HG02981 (cell line): ENCODE results near the gene PLEKHN1.
A peak's percentile ranks its signal among the peaks of the same experiment; 100 is the strongest.
"Not testable (repeated sequence)": the region's sequence is repeated elsewhere in the genome, so short reads cannot be mapped to it uniquely, and the experiment has no call there.

Experiments used
- ATAC-seq: cut with Tn5 transposase; IDR thresholded peaks from one replicate; pipeline ENCODE4 v1.9.1; 2021; ENCODE audit warnings: mild to moderate bottlenecking, moderate library complexity; ENCODE audit not compliant: unreplicated experiment

Gene PLEKHN1

DNA sequence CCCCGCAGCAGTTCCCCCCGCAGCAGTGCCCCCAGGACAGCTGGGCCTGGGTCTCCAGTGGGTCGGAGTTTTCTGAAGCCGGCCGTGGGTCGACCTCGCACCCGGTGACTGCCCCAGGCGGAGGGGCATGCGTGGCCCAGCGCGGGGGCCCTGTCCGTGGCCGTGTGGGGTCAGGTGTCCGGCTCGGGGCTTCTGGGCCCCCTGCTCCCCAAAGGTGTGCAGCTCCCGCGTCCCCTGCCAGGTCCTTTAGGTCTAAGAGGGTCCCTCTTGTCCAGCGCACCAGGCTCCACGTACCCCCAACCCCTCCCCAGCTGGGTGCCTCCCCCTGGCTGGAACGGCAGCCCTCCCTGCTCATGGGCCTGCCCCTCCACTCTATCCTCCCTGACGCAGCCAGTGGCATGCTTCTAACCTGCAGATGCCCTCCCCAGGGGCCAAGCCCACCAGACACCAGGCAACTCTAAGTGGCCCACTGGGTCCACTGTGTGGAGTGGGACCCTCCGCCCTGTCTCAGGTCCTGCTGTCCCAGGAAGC, 39.6 kb downstream of the PLEKHN1 start:
- no peak for ATAC-seq

DNA sequence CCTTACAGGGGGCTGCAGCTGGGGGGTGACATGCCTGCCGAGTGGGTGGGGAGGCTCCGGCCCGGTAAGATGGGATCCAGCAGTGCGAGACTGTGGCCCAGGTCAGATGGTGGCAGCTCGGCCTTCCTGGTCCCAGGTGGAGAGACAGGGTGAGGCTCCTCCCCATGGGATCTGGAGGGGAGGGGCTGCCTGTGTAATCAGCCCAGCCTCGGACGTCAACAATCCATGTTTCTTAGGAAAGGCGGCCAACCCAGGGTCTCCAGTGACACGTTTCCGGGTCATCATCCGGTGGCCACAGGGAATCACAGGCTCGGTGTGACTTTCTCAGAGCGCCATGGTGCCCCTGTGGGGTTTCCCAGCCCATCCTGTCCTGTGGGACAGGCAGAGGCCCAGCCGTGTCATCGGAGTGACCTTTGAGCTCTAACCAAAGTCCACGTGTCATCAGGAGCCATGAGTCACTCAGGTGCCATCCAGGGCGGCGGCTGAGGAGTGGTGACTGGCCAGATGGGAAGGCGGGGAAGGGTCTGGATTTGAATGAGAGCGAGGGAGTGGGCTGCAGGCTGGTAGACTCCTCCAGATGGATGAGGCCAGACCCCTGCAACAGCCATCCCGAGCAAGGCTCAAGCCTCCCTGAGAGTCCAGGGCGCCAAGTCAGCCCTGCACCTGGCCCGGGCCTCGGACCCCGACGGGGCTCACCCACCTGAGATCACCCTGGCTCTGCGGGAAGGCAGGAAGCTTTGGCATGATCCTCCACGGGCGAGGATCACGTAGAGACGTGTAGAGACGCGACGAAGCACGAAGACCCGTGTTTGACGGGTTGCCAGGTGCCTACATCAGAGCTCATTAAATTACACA, 40.2 kb downstream of the PLEKHN1 start:
- ATAC-seq: no peak

DNA sequence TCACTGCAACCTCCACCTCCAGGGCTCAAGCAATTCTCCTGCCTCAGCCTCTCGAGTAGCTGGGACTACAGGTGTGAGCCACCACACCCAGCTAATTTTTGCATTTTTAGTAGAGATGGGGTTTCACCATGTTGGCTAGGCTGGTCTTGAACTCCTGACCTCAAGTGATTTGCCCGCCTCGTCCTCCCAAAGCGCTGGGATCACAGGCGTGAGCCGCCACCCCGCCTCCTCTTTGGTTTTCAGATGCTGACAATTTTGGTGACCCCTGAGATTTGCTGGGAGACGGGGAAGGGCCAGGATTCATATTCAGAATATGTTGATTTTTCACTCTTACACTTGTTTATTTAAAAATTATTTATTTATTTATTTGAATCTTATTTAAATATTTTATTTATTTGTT, 43.8 kb downstream of the PLEKHN1 start:
- not testable (repeated sequence) for ATAC-seq

DNA sequence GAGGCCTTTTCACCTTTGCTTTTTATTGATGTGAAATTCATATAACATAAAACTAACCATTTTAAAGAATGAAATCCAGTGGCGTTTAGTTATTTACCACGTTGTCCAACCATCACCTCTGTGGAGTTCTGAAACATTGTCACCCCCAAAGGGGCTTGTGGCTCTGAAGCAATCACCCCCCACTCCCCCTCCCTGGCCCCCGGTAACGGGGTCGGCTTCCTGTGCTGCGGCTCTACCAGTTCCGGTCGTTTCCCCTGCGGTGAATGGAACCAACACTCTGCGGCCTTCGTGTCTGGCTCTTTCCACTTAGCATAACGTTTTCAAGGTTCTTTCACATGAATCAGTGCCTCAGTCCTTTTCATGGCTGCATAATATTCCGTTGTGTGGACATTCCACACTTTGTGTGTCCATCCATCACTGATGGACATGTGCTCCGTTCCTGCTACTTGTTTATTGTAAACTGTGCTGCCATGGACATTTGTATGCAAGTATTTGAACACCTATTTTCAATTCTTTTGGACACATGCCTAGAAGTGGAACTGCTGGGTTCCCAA, 45.2 kb downstream of the PLEKHN1 start:
- no peak for ATAC-seq

DNA sequence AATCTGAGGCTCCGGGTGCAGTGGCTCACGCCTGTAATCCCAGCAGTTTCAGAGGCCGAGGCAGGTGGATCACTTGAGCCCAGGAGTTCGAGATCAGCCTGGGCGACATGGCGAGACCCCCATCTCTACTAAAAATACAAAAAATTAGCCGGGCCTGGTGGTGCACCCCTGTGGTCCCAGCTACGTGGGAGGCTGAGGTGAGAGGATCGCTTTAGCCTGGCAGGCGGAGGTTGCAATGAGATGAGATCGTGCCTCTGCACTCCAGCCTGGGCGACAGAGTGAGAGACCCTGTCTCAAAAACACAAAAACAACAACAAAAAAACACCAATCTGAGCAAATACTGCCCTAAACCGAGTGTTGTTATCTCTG, 46.4 kb downstream of the PLEKHN1 start:
- not testable (repeated sequence) for ATAC-seq

DNA sequence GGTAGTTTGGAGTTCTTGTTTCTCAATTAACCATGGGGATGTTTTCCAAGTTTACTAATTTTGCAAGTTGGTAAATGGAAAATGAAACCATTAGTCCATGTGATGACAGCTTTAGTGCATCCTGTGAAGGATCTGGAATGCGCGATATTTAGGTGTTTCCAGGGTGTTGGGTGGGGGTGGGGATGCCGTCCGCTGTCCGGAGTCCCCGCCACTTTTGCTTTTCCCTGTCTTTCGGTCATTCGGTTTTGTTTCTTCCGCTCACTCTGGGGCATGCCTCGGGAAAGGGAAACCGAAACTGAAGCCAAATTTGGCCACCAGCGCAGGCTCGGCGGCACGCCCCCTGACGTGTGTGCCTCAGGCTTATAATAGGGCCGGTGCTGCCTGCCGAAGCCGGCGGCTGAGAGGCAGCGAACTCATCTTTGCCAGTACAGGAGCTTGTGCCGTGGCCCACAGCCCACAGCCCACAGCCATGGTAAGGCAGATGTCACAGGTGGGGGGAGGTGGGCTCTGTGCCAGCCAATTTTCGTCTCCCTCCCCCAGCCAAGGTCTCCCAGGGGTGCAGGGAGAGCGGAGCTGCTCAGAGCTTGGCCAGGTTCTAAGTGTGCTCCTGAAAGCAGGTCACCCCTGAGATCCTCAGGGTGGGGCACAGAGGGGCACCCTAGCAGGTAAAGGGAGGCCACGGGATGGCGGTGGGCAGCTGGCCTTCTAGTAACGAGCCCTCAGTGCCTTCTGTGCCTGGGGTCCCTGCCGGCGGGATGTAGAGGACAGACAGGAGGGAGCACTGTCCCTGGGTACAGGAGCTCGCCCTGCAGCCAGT, 47.0 kb downstream of the PLEKHN1 start, which contains the start of gene ISG15:
TSS of gene ISG15 (plus strand) at position 393 of the 817 bp plus-strand sequence. CDS start at position 470, 77 bp downstream.
- ATAC-seq: peak; percentile 80

DNA sequence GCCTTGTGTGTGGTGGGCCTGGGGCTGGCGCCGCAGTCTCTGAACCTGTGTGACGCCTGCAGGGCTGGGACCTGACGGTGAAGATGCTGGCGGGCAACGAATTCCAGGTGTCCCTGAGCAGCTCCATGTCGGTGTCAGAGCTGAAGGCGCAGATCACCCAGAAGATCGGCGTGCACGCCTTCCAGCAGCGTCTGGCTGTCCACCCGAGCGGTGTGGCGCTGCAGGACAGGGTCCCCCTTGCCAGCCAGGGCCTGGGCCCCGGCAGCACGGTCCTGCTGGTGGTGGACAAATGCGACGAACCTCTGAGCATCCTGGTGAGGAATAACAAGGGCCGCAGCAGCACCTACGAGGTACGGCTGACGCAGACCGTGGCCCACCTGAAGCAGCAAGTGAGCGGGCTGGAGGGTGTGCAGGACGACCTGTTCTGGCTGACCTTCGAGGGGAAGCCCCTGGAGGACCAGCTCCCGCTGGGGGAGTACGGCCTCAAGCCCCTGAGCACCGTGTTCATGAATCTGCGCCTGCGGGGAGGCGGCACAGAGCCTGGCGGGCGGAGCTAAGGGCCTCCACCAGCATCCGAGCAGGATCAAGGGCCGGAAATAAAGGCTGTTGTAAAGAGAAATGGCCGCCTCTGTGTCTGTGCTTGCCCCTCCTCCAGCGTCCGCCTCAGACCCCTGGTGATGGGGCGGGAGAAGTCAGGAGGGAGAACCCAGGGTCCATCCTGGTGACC, 47.8 kb downstream of the PLEKHN1 start:
- ATAC-seq: no peak

DNA sequence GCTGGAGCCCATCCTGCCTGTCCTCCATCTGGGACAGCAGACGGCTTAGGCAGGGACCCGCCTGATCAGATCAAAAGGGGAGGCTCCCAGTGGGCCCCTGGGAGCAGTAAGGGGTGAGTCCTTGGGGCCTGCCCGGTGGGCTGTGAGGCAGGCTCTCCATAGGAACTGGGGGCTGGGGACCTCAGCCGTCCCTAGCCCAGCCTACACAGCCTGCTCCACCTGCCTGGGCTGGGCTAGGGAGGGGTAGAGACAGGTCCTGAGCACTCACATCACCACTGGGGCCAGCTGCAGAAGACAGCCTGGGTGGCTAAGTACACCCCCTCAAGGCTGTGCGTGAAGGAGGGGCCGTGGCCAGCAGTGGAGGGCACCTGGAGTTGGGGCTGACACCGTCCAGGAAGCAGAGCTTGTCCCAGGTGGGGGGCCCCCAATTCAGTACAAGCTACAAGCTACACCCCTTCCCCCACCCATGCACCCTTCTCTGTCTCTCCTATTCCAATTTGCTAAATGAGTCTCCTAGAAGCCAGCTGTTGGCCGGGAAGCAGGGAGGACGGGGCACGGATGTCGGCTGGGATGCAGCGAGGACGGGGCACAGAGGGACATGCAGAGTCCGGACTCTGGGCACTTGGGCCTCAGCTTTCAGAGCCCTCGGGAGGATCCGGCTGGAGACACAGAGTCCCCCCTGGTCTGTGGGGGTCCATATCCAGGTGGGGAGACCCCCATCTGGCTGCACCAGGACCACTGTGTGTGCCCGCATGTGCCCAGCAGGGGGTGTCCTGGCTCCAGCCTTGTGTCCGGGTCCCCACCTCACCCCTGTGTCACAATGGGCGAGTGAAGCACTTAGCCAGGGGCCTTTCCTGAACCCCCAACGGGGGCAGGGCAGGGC, 48.8 kb downstream of the PLEKHN1 start:
- no peak for ATAC-seq

DNA sequence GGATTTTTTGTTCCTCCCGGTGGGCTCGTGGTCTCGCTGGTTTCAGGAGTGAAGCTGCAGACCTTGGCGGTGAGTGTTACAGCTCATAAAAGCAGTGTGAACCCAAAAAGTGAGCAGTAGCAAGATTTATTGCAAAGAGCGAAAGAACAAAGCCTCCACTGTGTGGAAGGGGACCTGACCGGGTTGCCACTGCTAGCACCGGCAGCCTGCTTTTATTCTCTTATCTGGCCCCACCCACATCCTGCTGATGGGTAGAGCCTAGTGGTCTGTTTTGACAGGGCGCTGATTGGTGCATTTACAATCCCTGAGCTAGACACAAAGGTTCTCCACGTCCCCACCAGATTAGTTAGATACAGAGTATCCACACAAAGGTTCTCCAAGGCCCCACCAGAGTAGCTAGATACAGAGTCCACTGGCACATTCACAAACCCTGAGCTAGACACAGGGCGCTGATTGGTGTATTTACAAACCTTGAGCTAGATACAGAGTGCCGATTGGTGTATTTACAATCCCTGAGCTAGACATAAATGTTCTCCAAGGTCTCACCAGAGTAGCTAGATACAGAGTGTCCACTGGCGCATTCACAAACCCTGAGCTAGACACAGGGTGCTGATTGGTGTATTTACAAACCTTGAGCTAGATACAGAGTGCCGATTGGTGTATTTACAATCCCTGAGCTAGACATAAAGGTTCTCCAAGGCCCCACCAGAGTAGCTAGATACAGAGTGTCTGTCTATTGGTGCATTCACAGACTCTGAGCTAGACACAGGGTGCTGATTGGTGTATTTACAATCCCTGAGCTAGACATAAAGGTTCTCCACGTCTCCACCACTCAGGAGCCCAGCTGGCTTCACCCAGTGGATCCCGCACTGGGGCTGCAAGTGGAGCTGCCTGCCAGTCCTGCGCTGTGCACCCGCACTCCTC, 51.4 kb downstream of the PLEKHN1 start:
- ATAC-seq: not testable (repeated sequence)

DNA sequence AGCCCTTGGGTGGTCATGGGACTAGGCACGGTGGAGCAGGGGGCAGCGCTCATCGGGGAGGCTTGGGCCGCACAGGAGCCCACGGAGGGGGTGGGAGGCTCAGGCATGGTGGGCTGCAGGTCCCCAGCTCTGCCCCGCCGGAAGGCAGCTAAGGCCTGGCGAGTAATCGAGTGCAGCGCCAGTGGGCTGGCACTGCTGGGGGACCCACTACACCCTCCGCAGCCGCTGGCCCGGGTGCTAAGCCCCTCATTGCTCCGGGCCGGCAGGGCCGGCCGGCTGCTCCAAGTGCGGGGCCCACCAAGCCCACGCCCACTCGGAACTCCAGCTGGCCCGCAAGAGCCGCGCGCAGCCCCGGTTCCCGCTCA, 52.0 kb downstream of the PLEKHN1 start:
- ATAC-seq: not testable (repeated sequence)

DNA sequence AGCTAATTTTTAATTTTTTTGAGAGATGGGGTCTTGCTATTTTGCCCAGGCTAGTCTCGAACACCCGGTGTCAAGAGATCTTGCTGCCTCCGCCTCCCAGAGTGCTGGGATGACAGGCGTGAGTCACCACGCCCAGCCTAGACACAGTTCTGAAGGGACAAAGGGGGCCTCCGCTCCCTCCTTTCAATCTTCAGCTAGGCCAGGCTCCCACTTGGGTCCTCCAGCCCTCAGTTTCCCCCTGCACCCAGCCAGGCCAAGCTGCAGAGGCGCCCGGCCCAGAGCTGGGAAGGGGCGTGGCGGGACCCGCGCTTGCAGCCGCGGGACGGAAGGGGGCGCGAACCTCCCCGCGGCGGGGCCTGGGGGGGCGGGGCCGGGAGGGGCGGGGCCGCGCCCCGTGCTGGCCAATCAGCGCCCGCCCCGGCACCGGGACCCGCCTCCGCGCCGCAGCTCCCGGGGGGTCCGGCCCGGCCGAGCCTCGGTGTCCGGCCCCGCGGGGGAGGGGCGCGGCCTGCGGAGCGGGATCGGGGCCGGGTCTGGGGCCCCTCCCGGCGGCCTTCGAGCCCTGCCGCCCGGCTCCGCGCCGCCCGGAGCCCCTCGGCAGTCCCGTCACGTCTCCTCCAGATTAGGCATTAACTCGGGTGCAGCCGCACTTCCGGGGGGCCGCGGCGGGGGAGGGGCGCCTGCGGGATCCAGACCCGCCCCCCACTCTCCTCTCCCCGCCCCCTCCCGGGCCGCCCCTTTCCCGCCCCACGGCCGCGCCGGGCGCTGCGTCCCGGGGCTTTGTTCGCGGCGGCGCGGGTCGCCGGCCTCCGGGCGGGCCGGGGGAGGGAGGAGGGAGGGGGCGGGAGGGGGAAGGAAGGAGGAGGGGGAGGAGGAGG, 53.1 kb downstream of the PLEKHN1 start:
- peak; percentile 48 for ATAC-seq

DNA sequence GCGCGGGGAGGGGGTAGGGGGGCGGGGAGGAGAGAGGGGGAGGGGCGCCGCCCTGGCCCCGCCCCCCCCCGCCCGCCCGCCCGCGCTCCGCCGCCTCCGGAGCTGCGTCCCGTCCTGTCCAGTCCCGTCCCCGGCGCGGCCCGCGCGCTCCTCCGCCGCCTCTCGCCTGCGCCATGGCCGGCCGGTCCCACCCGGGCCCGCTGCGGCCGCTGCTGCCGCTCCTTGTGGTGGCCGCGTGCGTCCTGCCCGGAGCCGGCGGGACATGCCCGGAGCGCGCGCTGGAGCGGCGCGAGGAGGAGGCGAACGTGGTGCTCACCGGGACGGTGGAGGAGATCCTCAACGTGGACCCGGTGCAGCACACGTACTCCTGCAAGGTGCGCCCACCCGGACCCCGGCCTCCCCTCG, 53.7 kb downstream of the PLEKHN1 start, which contains the start of gene AGRN:
TSS of gene AGRN (plus strand) at position 121 of the 405 bp plus-strand sequence. CDS start at position 174, 53 bp downstream.
- peak; percentile 18 for ATAC-seq

DNA sequence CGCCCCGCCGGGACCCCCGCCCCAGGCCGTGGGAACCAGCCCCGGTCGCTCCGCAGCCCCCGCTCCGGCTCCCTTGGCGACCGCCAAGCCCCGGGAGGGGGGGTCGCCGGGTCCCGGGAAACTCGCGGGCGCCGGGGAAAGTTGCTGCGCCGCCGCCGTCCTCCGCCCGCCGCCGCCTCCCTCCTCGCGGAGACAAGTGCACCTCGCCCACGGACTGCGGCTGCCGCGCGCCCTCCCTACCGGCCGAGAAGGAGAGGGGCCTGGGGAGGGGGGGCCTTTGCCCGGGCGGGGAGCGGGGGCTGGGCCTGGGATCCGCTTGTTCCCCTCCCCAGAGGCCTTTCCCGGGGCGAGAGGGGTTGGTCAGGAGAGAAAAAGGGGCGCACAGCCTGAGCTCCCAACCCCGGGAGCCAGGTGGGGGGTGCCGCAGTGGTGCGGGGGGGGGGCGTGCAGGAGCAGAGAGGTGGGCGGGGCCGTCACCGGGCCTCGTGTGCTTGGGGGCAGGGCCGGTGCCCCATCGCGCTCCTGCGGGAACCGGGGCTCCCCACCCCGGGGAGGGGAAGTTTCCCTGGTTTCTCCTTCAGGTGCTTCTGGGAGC, 54.2 kb downstream of the PLEKHN1 start:
- peak; percentile 6 for ATAC-seq

DNA sequence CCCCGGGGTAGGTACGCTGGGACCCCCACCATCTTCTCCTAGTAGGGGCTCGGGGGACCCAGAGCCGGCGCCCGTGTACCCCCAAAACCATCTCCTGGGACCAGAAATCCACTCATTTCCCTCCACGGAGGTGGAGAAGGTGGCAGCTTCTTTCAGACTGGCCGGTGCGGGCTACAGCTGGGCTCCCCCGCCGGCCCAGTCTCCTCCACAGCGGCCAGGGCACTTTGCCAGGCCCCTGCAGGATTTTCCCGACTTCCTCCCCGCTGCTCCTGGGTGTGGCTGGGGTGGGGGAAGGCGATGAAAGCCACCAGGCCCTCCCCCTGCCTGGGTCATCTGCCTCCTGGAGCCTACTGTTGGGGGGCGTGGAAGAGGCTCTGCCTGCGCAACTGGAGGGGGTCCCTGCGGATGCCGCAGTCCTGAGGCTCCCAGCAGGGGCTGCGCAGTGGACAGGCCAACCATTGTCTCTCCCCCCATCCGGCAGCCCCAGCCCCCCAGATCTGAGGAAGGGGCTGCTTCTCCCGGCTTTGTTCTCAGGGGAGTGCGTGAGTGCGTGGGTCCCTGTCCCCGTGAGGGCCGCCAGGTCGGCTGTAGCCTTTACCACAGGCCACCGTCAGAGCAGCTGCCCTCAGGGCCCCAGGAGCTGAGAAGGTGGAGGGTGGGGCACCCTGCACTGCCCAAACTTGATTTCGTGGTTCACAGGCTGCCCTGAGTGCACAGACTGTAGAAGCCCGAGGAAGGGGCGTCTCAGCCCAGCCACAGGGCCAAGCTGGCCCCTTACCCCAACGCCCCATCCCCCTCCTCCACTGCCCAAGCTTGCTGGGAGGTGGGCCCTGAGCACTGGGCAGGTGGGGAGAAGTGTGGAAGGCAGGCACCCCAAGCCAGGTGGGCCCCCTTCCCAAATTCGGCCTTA, 55.0 kb downstream of the PLEKHN1 start:
- no peak for ATAC-seq

DNA sequence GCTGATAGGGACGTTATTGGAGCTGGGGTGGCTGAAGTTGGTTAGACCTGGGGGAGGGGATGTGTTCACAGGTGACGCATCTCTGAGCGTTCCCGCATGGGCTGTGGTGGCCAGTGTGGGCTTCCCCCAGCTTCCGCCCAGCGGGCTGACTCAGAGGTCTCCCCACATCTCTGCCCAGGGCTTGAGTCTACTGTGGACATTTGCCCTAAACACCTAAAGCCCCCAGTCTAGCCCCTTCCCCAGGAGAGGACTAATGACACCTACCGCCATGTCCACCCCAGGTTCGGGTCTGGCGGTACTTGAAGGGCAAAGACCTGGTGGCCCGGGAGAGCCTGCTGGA, 55.6 kb downstream of the PLEKHN1 start:
- ATAC-seq: no peak

DNA sequence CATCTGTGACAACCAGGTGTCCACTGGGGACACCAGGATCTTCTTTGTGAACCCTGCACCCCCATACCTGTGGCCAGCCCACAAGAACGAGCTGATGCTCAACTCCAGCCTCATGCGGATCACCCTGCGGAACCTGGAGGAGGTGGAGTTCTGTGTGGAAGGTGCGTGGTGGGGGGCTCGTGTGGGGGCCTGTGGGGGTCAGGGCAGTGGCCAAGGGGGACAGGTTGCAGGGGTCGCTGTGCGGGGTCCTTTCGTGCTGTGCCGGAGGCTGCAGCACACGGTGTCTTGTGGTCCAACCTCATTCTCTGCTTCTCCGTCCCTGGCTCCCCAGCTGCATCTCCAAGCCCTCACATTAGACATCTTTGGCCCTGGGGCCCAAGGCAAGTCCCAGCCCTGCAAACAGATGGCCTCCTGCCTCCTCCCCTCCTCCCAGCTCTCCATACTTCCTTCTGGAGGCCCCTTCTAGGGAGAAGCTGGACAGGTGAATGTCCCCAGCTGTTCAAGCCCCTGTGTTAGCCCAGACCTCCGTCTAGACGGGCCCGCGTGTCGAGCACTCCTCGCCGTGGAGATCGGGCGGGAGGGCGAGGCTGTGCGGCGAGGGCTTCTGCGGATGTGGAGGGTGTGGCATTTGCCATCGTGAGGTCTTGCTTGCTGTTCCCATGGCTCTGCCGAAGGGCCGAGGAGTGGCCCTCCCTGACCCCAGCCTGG, 56.2 kb downstream of the PLEKHN1 start:
- no peak for ATAC-seq
